IMR-90 (cell line): ENCODE data around the gene CDK14. TPM values are rescaled to one million over a fixed set of nuclear protein-coding genes. Genes with fewer than 3 reads are reported as not detected.

Source experiments
- ATAC-seq: fragments of 200-7000 bp; cut with Tn5 transposase; 2 replicates; pipeline ENCODE4 v1.9.1; 2020; ENCODE audit warnings: low read depth, mild to moderate bottlenecking, moderate library complexity
- BruUV-seq: library from RNA; stranded (reverse); fragments of 400-500 nt; replicated peaks from 2 replicates; lab custom pipeline; 2021; lab: Mats Ljungman, UMichigan
- CTCF ChIA-PET: fragments of 300-600 bp; formaldehyde crosslinking; extraction: SDS; loops from one replicate; lab custom pipeline; 2021; ENCODE audit warnings: antibody characterized with exemption; lab: Yijun Ruan, JAX
- POLR2A ChIA-PET: fragments of 300-600 bp; sonication (Branson Sonifier 250); formaldehyde crosslinking; loops from one replicate; lab custom pipeline; 2022; ENCODE audit warnings: antibody characterized with exemption; ENCODE audit not compliant: unreplicated experiment; lab: Charles Lee
- DNase-seq: peaks from one replicate; pipeline ENCODE4 v3.0.0; 2013
- H2AFZ ChIP-seq: replicated peaks from 2 replicates; pipeline ENCODE3; 2013; ENCODE audit warnings: low read length, mild to moderate bottlenecking; ENCODE audit not compliant: poor library complexity
- H2AK5ac ChIP-seq: 2 replicates; pipeline ENCODE4 v1.6.1; 2013; ENCODE audit warnings: low read depth, low read length, inconsistent platforms
- H2AK9ac ChIP-seq: replicated peaks from 2 replicates; pipeline ENCODE3; 2013; ENCODE audit warnings: mild to moderate bottlenecking, low read depth, low read length, moderate library complexity; ENCODE audit not compliant: poor library complexity
- H2BK120ac ChIP-seq: 2 replicates; pipeline ENCODE4 v1.6.1; 2013; ENCODE audit warnings: low read depth, low read length, inconsistent platforms
- H2BK15ac ChIP-seq: 3 replicates; pipeline ENCODE4 v1.6.1; 2013; ENCODE audit warnings: low read depth, low read length, inconsistent platforms
- H2BK20ac ChIP-seq: 2 replicates; pipeline ENCODE4 v1.6.1; 2013; ENCODE audit warnings: low read depth, mild to moderate bottlenecking, inconsistent platforms, low read length, moderate library complexity
- H2BK5ac ChIP-seq: 2 replicates; pipeline ENCODE4 v1.6.1; 2013; ENCODE audit warnings: mild to moderate bottlenecking, low read depth, low read length, inconsistent platforms; ENCODE audit not compliant: poor library complexity, severe bottlenecking
- H3K14ac ChIP-seq: replicated peaks from 2 replicates; pipeline ENCODE4 v1.6.1; 2013; ENCODE audit warnings: low read depth, low read length, inconsistent platforms
- H3K18ac ChIP-seq: 2 replicates; pipeline ENCODE4 v1.6.1; 2013; ENCODE audit warnings: low read depth, low read length, control low read depth
- H3K23ac ChIP-seq: 2 replicates; pipeline ENCODE4 v1.6.1; 2013; ENCODE audit warnings: low read depth, low read length, inconsistent platforms
- H3K27ac ChIP-seq: 2 replicates; pipeline ENCODE4 v1.5.1; 2013; ENCODE audit warnings: mild to moderate bottlenecking, control low read depth, low read length; ENCODE audit not compliant: insufficient read depth
- H3K27me3 ChIP-seq: 2 replicates; pipeline ENCODE4 v1.6.1; 2013; ENCODE audit warnings: low read length; ENCODE audit not compliant: control insufficient read depth, insufficient read depth
- H3K36me3 ChIP-seq: 2 replicates; pipeline ENCODE4 v1.6.1; 2013; ENCODE audit warnings: low read length, mixed read lengths; ENCODE audit not compliant: control insufficient read depth, insufficient read depth
- H3K4ac ChIP-seq: 2 replicates; pipeline ENCODE4 v1.6.1; 2013; ENCODE audit warnings: low read depth, low read length, inconsistent platforms
- H3K4me1 ChIP-seq: 2 replicates; pipeline ENCODE4 v1.6.1; 2013; ENCODE audit warnings: low read length, mixed read lengths; ENCODE audit not compliant: control insufficient read depth, insufficient read depth
- H3K4me2 ChIP-seq: 2 replicates; pipeline ENCODE4 v1.6.1; 2013; ENCODE audit warnings: low read depth, mild to moderate bottlenecking, control low read depth, low read length, moderate library complexity
- H3K4me3 ChIP-seq: 2 replicates; pipeline ENCODE4 v1.5.1; 2013; ENCODE audit warnings: low read depth, mild to moderate bottlenecking, control low read depth, low read length, moderate library complexity; ENCODE audit not compliant: insufficient read depth
- H3K56ac ChIP-seq: 2 replicates; pipeline ENCODE4 v1.6.1; 2013; ENCODE audit warnings: low read length, inconsistent platforms; ENCODE audit not compliant: insufficient read depth; ENCODE audit errors: extremely low read depth
- H3K79me1 ChIP-seq, 2 experiments: 2 replicates each; pipeline ENCODE4 v1.6.1; 2013; ENCODE audit warnings: low read length in 2 of 2, inconsistent platforms in 1 of 2, low read depth in 1 of 2
- H3K9ac ChIP-seq: 2 replicates; pipeline ENCODE4 v1.6.1; 2013; ENCODE audit warnings: low read depth, low read length, control low read depth
- H3K9me1 ChIP-seq: 2 replicates; pipeline ENCODE4 v1.6.1; 2013; ENCODE audit warnings: low read length, inconsistent platforms; ENCODE audit not compliant: insufficient read depth
- H3K9me3 ChIP-seq: 2 replicates; pipeline ENCODE4 v1.6.1; 2013; ENCODE audit warnings: low read length; ENCODE audit not compliant: control insufficient read depth, insufficient read depth
- H4K20me1 ChIP-seq: 2 replicates; pipeline ENCODE4 v1.6.1; 2013; ENCODE audit warnings: low read length, inconsistent platforms; ENCODE audit not compliant: insufficient read depth
- H4K5ac ChIP-seq: 2 replicates; pipeline ENCODE4 v1.6.1; 2013; ENCODE audit warnings: mild to moderate bottlenecking, low read depth, low read length, control low read depth
- H4K8ac ChIP-seq, 2 experiments: 2 replicates each; pipeline ENCODE4 v1.6.1; 2013; ENCODE audit warnings: low read depth in 2 of 2, low read length in 2 of 2, control low read depth in 1 of 2, inconsistent platforms in 1 of 2
- H4K91ac ChIP-seq: 2 replicates; pipeline ENCODE4 v1.6.1; 2013; ENCODE audit warnings: low read depth, low read length, inconsistent platforms; ENCODE audit not compliant: insufficient read depth
- BHLHE40 ChIP-seq: fragments of 150-350 bp; IDR thresholded peaks from 2 replicates; pipeline ENCODE4 v1.6.1; 2016; ENCODE audit warnings: mild to moderate bottlenecking, low read depth, low read length
- CEBPB ChIP-seq: IDR thresholded peaks from 2 replicates; pipeline ENCODE4 v1.6.1; 2012; ENCODE audit warnings: low read depth, low read length, improper control_type of control experiment
- CHD1 ChIP-seq: IDR thresholded peaks from 2 replicates; pipeline ENCODE4 v1.6.1; 2012; ENCODE audit warnings: low read depth, low read length, improper control_type of control experiment
- CTCF ChIP-seq: conservative IDR thresholded peaks from 2 replicates; pipeline ENCODE4 v1.5.1; 2012; ENCODE audit warnings: mild to moderate bottlenecking, low read depth, low read length, improper control_type of control experiment
- ELK1 ChIP-seq: fragments of 150-350 bp; IDR thresholded peaks from 2 replicates; pipeline ENCODE4 v1.6.1; 2016; ENCODE audit warnings: low read depth, mild to moderate bottlenecking, low read length, moderate library complexity, borderline replicate concordance
- FOS ChIP-seq: fragments of 150-350 bp; IDR thresholded peaks from 2 replicates; pipeline ENCODE4 v1.6.1; 2016; ENCODE audit warnings: low read depth, low read length
- MAFK ChIP-seq: IDR thresholded peaks from 2 replicates; pipeline ENCODE4 v1.6.1; 2012; ENCODE audit warnings: low read depth, low read length, improper control_type of control experiment
- MAZ ChIP-seq: IDR thresholded peaks from 2 replicates; pipeline ENCODE4 v1.6.1; 2012; ENCODE audit warnings: low read depth, mild to moderate bottlenecking, low read length, improper control_type of control experiment, moderate library complexity, borderline replicate concordance
- MXI1 ChIP-seq: IDR thresholded peaks from 2 replicates; pipeline ENCODE4 v1.6.1; 2012; ENCODE audit warnings: low read depth, mild to moderate bottlenecking, low read length, moderate library complexity, borderline replicate concordance
- NFE2L2 ChIP-seq: fragments of 150-350 bp; IDR thresholded peaks from 2 replicates; pipeline ENCODE4 v1.6.1; 2016; ENCODE audit warnings: low read depth, mild to moderate bottlenecking, low read length
- POLR2A ChIP-seq: IDR thresholded peaks from 2 replicates; pipeline ENCODE4 v1.6.1; 2012; ENCODE audit warnings: mild to moderate bottlenecking, low read depth, low read length
- RAD21 ChIP-seq: IDR thresholded peaks from 2 replicates; pipeline ENCODE4 v1.6.1; 2012; ENCODE audit warnings: low read length, improper control_type of control experiment
- RCOR1 ChIP-seq: IDR thresholded peaks from 2 replicates; pipeline ENCODE4 v1.6.1; 2012; ENCODE audit warnings: mild to moderate bottlenecking, low read length, improper control_type of control experiment; ENCODE audit not compliant: insufficient replicate concordance
- RFX5 ChIP-seq: IDR thresholded peaks from 2 replicates; pipeline ENCODE4 v1.8.0; 2012; ENCODE audit warnings: low read depth, mild to moderate bottlenecking, low read length, moderate library complexity
- SMC3 ChIP-seq: fragments of 150-350 bp; IDR thresholded peaks from 2 replicates; pipeline ENCODE4 v1.6.1; 2016; ENCODE audit warnings: low read depth, mild to moderate bottlenecking, antibody characterized with exemption, low read length, moderate library complexity
- USF2 ChIP-seq: fragments of 150-350 bp; IDR thresholded peaks from 2 replicates; pipeline ENCODE4 v1.6.1; 2017; ENCODE audit warnings: mild to moderate bottlenecking, antibody characterized with exemption, low read length, low read depth
- WGBS, 2 experiments: methylation state at CpG; one replicate each; pipeline versions ENCODE4 v1.1.5 to v1.1.7; 2013; ENCODE audit warnings: missing lambda C conversion rate in 2 of 2; ENCODE audit not compliant: insufficient read length in 1 of 2; ENCODE audit errors: extremely low coverage in 2 of 2; 5-methylcytosine and 5-hydroxymethylcytosine counted together
- dilution Hi-C: fragments of 300-500 bp; cut with HindIII; formaldehyde crosslinking; loops from one replicate; pipeline ENCODE4 v1.14.3; 2018; ENCODE audit warnings: low sequenced_read_pairs; ENCODE audit not compliant: unreplicated experiment
- in situ Hi-C: fragments of 300-500 bp; cut with MboI; formaldehyde crosslinking; loops from 3 replicates; pipeline ENCODE4 v1.14.3; 2019; ENCODE audit warnings: low sequenced_read_pairs, inconsistent platforms, mixed read lengths
- intact Hi-C: fragments of 100-400 bp; cut with micrococcal nuclease; formaldehyde crosslinking; loops from 2 replicates; pipeline ENCODE4 v1.10.0; 2022
- polyA plus RNA-seq, 3 experiments: library from polyadenylated mRNA; depleted of rRNA; stranded (reverse); fragments of >200 nt; gene quantifications; 2 replicates each; pipeline ENCODE4 v1.2.3, GENCODE V29; 2012; ENCODE audit warnings: low replicate concordance in 1 of 3
- total RNA-seq: library from RNA; depleted of rRNA; stranded (reverse); fragments of >200 nt; gene quantifications from 2 replicates; pipeline ENCODE4 v1.2.3, GENCODE V29; 2012

Gene CDK14
- total and polyA plus RNA-seq, 2 of the 4 experiments (the other 2 are of a cell fraction) = 10.1 to 29.6 TPM

DNA sequence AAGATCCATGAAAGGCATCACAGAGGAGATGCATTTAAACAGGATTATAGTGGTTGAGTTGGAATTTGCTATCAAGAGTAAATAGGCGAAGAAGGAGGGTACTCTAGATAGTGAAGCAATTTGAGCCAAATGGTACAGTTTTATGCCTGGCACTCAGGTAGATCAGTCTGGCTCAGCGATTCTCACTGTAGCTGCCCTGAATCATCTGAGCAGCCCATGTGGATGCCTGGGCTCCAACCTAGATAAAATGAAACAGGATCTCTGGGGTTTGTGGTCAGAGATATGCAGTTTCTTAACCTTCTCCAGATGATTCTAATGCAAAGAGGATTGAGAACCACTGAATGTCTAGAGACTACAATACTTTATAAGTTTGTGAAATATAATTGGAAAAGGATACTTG, 386.1 kb downstream of the CDK14 start:
- Histone ChIP-seq H3K4ac (no peak overlapping the region), H4K5ac (no peak overlapping the region), H3K4me2 (no peak overlapping the region), H3K27ac (no peak overlapping the region), H2AK5ac (no peak overlapping the region), H3K9me1 (no peaks in the 10 kb centered on the region), H3K79me1 (no peaks in the 10 kb centered on the region), H2AK9ac (no peak overlapping the region), H3K9ac (no peak overlapping the region), H4K20me1 (no peaks in the 10 kb centered on the region), H3K36me3 (no peaks in the 10 kb centered on the region; the same call in 1 of the 2 replicates), H3K14ac (no peak overlapping the region), H2BK15ac (no peak overlapping the region), H3K56ac (no peak overlapping the region), H3K9me3 (peaks cover 2% of the 10 kb centered on the region; the same call in 1 of the 2 replicates), H3K4me1 (no peaks in the 10 kb centered on the region), H2BK20ac (no peak overlapping the region), H3K27me3 (no peaks in the 10 kb centered on the region), H2BK120ac (no peak overlapping the region), H2BK5ac (no peak overlapping the region), H3K23ac (no peak overlapping the region), H3K18ac (no peak overlapping the region), H4K91ac (no peak overlapping the region), H4K8ac (no peak overlapping the region), H3K4me3 (no peak overlapping the region), H2AFZ (no peak overlapping the region)
- POLR2A ChIA-PET = no interaction called here
- in situ Hi-C loops (no loop called here), dilution Hi-C loops (no loop called here), intact Hi-C loops (no loop called here)
- CTCF ChIA-PET = no interaction called here
- DNase-seq = no peak
- TF ChIP-seq BHLHE40 = no peak
- no peak for TF ChIP-seq MAZ
- TF ChIP-seq SMC3 = no peak
- TF ChIP-seq NFE2L2 = no peak
- no peak for TF ChIP-seq RCOR1
- no peak for TF ChIP-seq RAD21
- no peak for TF ChIP-seq ELK1
- TF ChIP-seq CHD1 = no peak
- no peak for TF ChIP-seq CEBPB
- no peak for TF ChIP-seq MXI1
- no peak for TF ChIP-seq RFX5
- TF ChIP-seq MAFK = no peak
- no peak for TF ChIP-seq FOS
- no peak for TF ChIP-seq POLR2A
- TF ChIP-seq USF2 = no peak
- TF ChIP-seq CTCF = no peak
- no peak for ATAC-seq
- 100% methylated on average over 1 of the region's 2 CpGs; no CpG with 5 or more reads in 1 of the 2 experiments for WGBS, 2 experiments
- BruUV-seq = no TSS peak
